KBM-7 (cell line): ENCODE results near the gene ART3.

Experiments used
- DNase-seq: peaks from one replicate; pipeline ENCODE4 v3.0.0-alpha.2; 2015
- in situ Hi-C: fragments of 300-500 bp; cut with MboI; formaldehyde crosslinking; loops from 2 replicates; pipeline ENCODE4 v1.14.3; 2020; ENCODE audit warnings: low sequenced_read_pairs, low pct_unique_long_range_greater_than_20kb, mixed read lengths

The ART3 gene

DNA sequence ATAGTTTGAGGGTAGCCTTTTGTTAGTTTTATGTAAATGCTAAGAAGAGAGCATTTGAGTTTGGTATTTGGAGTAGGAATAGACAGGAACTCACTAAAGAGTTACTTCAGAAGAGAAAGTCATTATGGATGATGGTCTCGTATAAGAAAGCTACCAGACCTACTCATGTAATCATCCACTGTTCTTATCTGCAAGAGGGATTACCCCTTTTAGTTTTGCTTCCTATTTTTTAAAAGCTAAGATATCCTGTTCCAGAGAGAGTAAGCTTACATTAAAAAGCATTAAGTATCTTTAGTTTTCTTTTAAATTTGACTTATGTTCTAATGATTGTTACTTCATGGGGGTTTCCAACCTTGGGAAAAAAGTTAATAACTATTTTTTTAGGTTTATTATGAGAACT lies 12.5 kb upstream of the ART3 start:
- DNase-seq, result no peak
- in situ Hi-C loops, result loop anchor here (10.0 kb wide), 1 partner anchor 67 kb away; the partner anchor contains the start of gene SDAD1

DNA sequence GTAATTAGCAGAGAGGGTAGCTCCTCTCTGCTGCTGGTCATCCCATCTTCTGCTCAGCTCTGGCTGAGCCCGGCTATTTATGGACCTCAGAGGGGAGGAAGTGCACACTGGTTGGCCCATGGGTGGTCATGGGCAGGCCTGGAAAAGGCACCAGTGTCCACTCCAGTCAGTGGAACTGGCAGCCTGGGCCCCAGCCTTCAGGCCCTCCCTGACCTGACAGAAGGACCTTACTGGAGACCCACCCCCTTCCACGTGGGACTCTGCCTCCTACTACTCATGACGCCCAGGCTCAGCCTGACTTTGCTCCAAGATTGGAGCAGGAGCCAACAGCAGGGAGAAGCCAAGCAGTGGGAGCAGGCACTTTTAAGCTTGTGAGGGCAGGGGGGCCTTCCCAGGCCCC lies 8.0 kb upstream of the ART3 start:
- no peak for DNase-seq
- in situ Hi-C loops, result loop anchor here (10.0 kb wide), 1 partner anchor 72 kb away; the partner anchor contains the start of gene SDAD1

DNA sequence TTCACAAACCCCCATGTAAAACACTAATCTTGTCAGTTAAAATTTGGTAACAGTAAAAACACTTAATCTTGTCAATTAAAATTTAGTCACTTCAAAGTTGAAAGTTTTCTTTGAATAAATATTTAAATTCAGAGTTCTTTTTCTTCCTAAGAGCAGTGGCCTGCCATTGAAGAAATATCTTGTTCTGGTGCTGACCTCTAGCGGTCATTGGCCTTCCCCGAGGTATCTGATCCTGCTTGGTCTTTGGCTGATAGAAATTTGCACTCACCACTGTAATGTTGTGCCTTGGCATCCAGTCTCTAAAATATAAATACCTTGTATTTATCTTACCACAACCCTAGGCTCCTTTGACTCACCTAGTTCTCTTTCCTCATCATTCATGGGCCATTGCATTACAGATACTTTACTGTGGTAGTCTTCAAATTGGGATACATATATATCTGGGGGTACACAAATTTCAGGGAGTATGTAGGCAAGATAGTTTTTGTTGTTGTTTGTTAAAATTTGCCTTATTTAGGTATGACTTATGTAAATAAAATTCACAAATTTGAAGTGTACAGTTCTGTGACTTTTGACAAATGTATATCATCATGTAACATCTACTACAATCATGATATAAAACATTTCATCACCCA lies 6.7 kb upstream of the ART3 start:
- in situ Hi-C loops, result loop anchor here (10.0 kb wide), 1 partner anchor 73 kb away; the partner anchor contains the start of gene SDAD1
- DNase-seq, result peak; percentile 76

DNA sequence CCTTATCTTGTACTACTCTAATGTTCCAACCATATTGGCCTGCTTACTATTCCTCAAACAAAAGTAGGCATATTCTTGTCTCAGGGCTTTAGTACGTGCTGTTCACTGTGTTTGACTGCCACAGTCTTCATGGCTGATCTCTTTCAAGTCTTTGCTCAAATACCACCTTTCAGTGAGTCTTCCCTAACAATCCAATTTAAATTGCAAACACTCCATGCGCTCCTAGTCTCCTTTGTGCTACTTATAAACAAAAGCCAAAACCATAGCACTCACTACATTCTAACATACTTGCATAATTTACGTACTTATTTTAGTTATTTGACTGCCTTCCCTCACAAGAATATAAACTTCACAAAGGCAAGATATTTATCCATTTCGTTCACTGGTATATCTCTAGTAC lies 1.7 kb upstream of the ART3 start:
- no peak for DNase-seq
- in situ Hi-C loops, result no loop called here

DNA sequence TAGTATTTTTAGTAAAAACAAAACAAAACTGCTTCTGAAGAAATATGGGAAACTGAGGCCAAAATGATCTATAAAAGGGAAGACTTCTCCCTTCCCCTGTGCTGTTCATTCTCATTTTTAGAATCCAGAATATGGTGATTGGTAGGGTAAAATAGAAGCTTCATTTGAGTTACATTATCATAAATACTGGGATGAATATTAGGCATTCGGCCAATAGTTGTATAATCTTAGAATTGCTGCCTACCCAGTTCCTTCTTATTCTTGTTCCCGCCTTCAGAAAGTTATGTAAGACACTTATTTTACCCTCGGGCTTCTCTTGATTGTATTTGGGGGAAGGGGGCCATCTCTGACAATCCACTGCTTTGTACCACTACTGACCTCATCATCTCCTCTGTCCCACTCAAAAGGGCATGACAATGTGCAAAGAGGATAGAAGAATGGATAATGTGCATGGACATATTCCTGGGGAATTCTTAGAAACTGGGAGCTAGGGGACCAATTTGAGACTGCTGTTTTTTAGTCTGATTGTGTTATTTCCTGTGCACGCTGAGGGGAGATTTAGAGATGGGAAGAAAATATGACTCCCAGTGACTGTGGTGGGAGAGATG lies 588 bp downstream of the ART3 start:
- DNase-seq, result no peak
- in situ Hi-C loops, result no loop called here

DNA sequence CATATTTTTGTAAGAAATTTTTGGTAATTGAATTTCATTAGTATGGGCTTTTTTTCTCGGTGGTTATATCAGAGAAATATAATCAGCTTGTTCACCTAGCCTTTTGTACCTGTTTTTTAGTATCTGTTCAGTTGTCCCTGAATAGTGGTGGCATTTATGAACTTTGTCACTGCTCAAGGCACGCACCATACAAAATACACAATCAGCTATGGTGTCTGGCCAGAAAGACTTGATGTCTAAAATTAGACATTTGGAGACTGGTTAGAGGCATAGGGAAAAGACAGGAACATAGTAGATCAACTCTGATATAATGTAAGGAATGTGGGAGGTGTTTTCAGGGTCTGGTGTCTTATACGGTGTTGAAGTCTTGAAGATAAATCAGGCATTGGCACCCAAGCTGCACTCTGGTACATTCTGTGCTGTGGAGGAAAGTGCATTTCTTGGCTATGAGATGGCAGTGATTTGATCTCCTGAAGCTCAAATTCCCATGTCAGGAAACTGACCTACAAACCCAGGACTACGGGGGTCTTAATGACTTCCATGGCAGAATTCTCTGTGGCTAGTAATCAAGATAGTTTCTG lies 3.6 kb downstream of the ART3 start:
- in situ Hi-C loops, result no loop called here
- DNase-seq, result no peak

DNA sequence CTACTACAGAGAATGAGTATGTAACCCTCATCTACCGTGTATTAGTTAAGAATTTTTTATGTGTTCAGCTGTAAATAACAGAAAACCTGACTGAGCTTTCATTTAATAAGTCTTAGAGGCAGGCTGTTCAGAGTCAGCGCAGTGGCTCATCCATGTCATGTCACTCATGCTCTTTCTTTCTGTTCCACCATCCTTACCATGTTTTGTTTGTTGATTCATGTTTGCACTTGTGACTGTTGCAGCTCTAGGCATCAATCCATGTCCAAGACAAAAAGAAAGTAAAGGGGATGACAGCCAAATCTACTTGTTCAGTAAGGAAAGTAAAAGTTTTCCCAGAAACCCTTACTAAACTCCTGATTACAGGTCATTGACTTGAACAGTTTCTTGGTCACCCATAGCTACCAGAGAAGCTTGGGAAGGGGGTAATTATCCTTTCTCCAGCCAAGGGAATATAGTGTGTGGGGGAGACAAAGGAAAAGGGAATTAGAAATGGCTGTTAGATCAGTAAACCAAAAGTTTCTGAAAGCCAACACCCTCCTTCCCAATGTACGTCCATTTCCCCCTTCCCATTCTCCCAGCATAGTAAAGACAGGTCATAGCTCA lies 9.0 kb downstream of the ART3 start:
- in situ Hi-C loops, result no loop called here
- DNase-seq, result no peak

DNA sequence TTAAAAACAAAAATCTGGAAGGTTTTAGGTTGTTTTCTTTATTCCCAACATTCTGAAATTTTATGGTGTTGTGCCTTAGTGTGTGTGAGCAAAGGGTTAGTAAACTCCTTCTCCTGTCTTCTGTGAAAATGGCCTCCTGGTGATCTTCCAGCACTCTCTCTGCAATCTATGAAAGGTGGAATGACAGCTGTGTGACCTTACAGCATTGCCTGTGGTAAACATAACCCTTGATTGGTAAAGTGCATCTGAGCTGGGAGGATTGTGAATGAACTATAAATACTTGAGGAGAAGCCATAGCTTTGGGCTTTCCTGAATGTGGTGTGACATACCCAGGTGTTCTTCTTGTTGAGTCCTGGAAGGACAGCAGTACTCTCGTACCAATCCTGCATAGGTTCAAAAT lies 10.0 kb downstream of the ART3 start:
- no peak for DNase-seq
- in situ Hi-C loops, result no loop called here

DNA sequence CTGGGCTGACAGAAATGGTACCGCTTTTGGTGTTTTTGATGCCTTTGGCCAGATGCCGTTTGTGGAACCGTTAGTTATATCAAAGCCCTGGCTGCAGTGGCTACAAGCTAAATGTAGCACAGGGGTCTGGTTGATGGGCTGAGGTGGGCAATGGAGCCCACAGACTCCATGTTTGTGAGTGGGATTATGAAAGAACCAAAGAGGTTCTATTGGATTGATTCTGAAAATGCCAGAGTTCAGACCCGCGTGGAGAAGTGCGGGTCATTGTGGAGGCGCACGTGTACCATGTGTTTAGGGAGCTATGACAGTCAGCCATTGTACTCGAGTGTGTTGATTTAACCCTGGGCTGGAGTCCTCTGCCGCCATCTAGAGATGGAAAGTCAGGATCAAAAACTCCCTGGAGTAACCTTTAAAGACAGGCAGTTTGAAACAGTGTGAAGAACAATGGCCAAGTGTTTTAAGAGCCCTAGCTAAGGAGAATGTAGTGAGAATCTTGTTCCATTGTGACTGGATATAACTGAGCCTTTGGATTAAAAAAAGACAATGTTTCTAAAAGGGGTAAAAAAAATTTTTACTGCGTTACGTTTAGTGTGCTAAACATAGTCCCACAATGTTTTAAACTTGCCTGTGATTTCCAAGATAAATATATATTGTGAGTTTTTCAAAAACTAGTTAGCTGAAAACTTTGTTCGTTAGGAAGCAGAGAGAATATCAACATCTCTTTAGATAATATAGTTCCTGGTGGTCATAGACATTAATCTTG lies 12.7 kb downstream of the ART3 start:
- DNase-seq, result peak; percentile 84
- in situ Hi-C loops, result no loop called here

DNA sequence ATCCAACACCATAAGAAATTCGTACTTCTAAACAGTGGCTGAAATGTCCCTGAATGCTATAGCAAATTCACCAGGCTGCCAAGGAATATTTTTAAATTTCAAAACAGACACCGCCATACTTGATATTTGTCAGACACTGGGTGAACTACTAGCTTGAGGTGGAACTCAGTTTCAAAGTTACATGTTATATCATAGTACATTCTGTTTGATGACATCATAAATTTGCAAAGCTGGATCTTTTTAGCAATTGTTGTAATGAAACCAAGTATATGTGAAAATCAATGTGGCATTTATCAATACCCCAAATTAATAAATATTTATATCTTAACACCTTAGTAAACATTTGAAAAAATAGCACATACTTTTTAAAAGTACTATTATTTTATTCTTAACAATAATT lies 14.2 kb downstream of the ART3 start:
- no peak for DNase-seq
- in situ Hi-C loops, result no loop called here

DNA sequence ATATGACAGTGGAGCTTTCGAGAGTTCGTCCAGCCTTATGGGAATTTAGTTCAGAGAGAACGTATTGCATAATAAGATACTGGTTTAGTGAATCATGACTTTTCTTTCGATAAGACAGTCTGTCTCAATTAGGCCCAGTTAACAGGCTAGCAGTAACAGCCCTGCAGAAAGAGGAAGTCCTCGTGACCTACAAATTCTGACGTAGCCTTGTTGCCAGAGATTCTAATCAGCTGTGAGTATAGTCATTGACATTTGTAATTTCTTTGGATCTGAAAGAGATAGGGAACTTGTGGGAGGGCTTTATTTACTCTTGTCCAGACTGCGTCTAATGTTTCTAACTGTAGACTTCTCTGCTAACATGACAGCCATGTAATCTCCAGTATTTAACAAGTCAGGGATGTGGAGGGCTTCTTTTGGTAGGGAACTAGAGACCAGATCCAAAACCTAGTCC lies 15.8 kb downstream of the ART3 start:
- peak; percentile 89 for DNase-seq
- in situ Hi-C loops, result no loop called here

DNA sequence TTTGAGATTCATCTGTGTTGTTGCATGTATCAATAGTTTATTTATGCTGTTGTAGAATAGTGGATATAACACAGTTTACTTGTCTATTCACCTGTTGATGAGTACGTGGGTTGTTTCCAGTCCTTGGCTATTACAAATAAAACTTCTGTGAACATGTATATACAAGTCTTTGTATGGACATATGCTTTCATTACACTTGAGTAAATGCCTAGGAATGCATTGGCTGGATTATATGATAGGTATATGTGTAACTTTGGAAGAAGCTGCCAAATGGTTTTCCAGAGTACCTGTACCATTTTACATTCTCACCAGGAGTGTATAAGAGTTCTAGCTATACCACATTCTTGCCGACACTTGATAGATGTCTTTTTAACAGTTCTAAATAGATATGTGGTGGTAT lies 16.5 kb downstream of the ART3 start:
- in situ Hi-C loops, result no loop called here
- no peak for DNase-seq

DNA sequence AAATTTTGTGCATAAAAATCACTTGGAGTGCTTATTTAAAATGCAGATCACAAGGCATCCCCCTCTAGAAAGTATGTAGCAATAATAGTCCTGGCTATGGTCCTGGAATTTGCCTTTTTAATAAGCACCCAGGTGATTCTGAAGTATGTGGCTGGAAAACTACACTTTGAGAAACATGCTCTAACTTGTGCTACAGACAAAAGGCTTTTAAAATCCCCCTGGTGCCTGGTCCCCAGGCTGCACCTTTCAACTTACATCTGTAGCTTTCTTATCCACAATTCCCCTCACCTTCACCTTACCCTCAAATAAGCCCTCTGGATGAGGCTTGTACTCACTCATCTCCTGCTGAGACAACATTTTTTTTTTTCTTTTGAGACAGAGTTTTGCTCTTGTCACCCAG lies 21.1 kb downstream of the ART3 start:
- DNase-seq, result no peak
- in situ Hi-C loops, result no loop called here

DNA sequence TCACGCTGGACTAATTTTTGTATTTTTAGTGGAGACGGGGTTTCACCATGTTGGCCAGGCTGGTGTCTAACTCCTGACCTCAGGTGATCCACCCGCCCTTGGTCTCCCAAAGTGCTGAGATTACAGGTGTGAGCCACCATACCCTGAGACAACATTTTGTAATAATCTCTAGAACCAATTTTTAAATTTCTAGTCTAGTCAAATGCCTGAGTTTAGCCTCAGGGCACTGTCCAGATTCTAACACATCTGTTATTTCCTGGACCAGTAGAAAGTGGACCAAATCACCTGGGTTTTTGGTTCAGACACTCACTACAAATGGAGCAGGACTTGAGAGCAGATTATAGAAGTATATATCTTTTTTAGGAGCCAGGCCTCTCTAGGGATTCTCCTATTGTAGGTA lies 21.6 kb downstream of the ART3 start:
- no peak for DNase-seq
- in situ Hi-C loops, result no loop called here

DNA sequence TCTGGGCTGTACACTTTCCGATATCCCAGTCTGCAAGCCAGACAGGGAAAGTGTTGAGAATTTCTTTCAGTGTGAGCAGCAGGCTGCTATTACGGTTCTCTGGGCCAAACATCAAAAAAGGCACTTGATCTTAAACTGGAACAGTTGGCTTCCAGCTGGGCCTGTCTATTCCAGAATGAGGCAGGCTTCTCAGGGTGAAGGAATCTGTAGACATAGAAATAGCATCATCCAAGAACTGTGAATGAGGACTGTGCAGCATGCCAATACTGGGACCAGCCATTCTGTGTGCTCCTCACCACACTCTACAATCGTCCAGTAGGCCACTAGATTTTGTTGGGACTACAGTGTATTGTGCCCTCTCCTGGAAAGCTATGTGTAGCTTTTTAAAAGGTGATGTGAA lies 31.1 kb downstream of the ART3 start:
- in situ Hi-C loops, result no loop called here
- no peak for DNase-seq

DNA sequence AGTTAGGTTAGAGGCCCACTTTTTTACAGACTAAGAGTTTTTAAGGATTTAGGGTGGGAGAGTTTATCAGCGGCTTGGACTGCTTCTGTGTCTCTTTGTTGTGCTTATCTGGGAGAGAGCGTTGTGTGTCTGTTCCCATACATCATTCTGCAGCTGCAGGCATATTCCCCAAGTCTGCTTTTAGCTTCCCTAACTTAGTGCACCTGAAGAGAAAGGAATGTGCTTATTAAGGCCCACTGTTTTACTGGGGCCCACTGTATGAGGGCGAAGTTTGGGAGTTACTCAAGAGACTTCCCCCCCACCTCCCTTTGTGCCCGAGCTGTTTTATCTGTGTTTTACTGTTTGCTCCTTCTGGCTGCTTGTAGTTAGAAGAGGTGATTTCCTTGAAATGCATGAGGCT lies 31.9 kb downstream of the ART3 start:
- no peak for DNase-seq
- in situ Hi-C loops, result no loop called here

DNA sequence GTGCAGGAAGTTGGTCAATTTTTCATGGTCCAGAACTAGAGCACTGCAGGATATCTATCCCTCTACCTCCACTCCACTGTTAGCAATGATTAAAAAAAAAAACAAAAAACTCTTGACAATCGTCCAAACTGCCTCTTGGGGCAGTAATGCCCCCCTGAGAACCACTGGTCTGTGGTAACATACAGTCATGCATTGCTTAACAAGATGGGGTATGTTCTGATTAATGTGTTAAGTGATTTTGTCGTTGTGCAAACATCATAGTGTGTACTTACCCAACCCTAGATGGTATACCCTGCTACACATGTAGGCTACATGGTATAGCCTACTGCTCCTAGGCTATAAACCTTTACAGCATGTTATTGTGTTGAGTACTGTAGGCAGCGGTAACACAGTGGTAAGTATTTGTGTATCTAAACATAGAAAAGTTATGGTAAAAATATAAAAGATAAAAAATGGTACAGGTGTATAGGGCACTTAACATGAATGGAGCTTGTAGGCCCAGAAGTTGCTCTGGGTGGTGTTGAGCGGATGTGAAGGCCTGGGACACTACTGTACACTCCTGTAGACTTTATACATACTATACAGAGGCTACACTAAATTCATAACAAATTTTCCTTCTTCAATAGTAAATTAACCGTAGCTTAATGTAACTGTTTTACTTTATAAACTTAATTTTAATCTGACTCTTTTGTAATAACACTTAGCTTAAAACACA lies 34.1 kb downstream of the ART3 start:
- in situ Hi-C loops, result no loop called here
- peak; percentile 25 for DNase-seq

DNA sequence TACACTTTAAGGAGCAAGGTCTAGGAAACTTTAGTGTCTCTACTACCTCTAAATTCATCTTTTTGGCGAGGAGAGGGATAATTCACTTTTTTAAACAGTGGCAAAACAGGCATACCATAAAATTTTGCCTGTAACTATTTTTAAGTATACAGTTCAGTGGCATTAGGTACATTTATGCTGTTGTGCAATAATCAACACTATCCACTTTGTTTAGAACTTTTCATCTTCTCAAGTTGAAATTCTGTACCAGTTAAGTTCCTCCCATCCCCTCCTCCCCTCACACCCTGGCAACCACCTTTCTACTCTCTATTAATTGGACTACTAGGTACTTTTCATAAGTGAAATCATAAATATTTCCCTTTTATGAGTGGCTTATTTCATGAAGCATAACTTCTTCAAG lies 42.3 kb downstream of the ART3 start:
- in situ Hi-C loops, result no loop called here
- DNase-seq, result no peak

DNA sequence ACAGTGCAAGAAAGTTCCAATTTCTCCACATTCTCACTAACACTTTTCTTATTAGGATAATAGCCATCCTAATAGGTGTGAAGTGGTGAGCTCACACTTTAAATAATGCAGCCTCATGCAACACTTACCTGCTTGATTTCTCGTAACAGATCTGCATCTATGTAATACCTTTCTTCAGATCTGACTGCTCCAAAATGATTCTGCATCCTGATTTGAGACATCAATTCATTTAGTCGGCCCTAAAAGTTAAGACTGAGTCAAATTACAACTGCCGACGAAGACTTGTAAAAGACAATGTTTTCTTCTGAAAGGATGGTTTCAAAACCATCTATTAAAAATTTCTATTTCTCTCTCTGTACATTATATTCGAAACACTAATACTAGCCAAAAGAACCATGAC lies 43.0 kb downstream of the ART3 start:
- in situ Hi-C loops, result no loop called here
- no peak for DNase-seq
